Aorta (tissue), 5 donors: ENCODE data around the gene DNAJB13. TPM values are rescaled to one million over a fixed set of nuclear protein-coding genes. Genes with fewer than 3 reads are reported as not detected.

ENCODE experiments used
- ATAC-seq: fragments of 200-7000 bp; cut with Tn5 transposase; one replicate; pipeline ENCODE4 v1.9.1; 2022; ENCODE audit warnings: moderate library complexity; ENCODE audit not compliant: low FRiP score
- DNase-seq, 2 donors: peaks; one replicate each; pipeline ENCODE4 v3.0.0-alpha.2; 2020
- H3K27ac ChIP-seq, 2 donors: one replicate each; pipeline ENCODE4 v1.5.1; 2013; ENCODE audit warnings: low read length in 2 of 2, mild to moderate bottlenecking in 2 of 2, moderate library complexity in 2 of 2, control low read depth in 1 of 2, inconsistent platforms in 1 of 2, low read depth in 1 of 2
- H3K27me3 ChIP-seq, 2 donors: one replicate each; pipeline ENCODE4 v1.6.1; 2013; ENCODE audit warnings: control low read depth in 1 of 2, low read length in 1 of 2, mild to moderate bottlenecking in 1 of 2, moderate library complexity in 1 of 2; ENCODE audit not compliant: insufficient read depth in 2 of 2, control insufficient read depth in 1 of 2
- H3K36me3 ChIP-seq, 2 donors: one replicate each; pipeline ENCODE4 v1.6.1; 2013; ENCODE audit warnings: control low read depth in 1 of 2, low read length in 1 of 2, mild to moderate bottlenecking in 1 of 2; ENCODE audit not compliant: insufficient read depth in 2 of 2, control insufficient read depth in 1 of 2
- H3K4me1 ChIP-seq, 2 donors: one replicate each; pipeline ENCODE4 v1.6.1; 2013; ENCODE audit warnings: low read length in 2 of 2, control low read depth in 1 of 2, mild to moderate bottlenecking in 1 of 2, moderate library complexity in 1 of 2; ENCODE audit not compliant: insufficient read depth in 2 of 2, control insufficient read depth in 1 of 2
- H3K4me3 ChIP-seq, 2 donors: one replicate each; pipeline ENCODE4 v1.5.1; 2013; ENCODE audit warnings: low read length in 2 of 2, control low read depth in 1 of 2, mild to moderate bottlenecking in 1 of 2
- H3K9me3 ChIP-seq: one replicate; pipeline ENCODE4 v1.6.1; 2013; ENCODE audit warnings: mild to moderate bottlenecking, low read length; ENCODE audit not compliant: control insufficient read depth
- WGBS, 2 donors: extraction: QIAGEN DNeasy Blood & Tissue Kit; methylation state at CpG; one replicate each; pipeline ENCODE4 v1.1.7; 2013; 5-methylcytosine and 5-hydroxymethylcytosine counted together
- intact Hi-C, 2 donors: fragments of 100-400 bp; cut with DNase I; formaldehyde crosslinking; loops; one replicate each; pipeline versions ENCODE4 v1.14.2 to v1.15.0; 2022
- polyA plus RNA-seq, 2 donors: library from polyadenylated mRNA; stranded (reverse); fragments of 200-250 nt; gene quantifications; one replicate each; pipeline ENCODE4 v1.2.3, GENCODE V29; 2013
- total RNA-seq, 2 donors: library from RNA; stranded (reverse); fragmentation: NEBNext Ultra II Directional; extraction: Animal tissue kit (Norgen Biotek cat#: 25700); gene quantifications; one replicate each; pipeline ENCODE4 v1.2.1, GENCODE V29; 2021
- donor health status: healthy with polysubstance abuse.
- donor health status: Bipolar disorder and iron deficiency.
- donor health status: DM: no; HTN: no; CAD: no.
- donor health status: DM: no; HTN: no; CAD: no.
- donor health status: DM: yes; HTN: yes; CAD: no.

Gene DNAJB13
- total and polyA plus RNA-seq, 4 donors: not detected

DNA sequence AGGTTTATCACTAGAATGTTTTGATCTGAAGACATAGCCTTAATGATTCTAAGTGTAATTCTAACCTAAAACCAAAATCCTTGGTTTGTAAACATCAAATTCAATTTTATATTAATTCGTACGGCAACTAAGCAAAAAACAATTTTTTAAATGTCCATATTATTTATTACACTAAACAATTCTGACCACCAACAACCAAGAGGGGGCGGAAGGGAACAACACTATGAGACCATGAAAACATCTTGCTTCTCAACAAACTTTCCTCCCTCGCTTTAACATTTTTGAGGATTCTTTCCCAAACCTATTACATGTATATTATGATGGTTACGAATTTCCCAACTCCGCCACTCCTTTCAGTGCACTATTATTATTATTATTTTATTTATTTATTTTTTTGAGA is 38.3 kb downstream of the DNAJB13 start:
- no peak overlapping the region for H3K27ac ChIP-seq
- no peaks in the 10 kb centered on the region for H3K36me3 ChIP-seq
- H3K9me3 ChIP-seq: no peaks in the 10 kb centered on the region
- no peaks in the 10 kb centered on the region for H3K27me3 ChIP-seq
- H3K4me3 ChIP-seq: no peak overlapping the region
- intact Hi-C loops: no loop called here
- H3K4me1 ChIP-seq: no peaks in the 10 kb centered on the region
- ATAC-seq: no peak
- 92 to 95% methylated on average over 6 of the region's 6 CpGs for WGBS, 2 donors
- DNase-seq: no peak

DNA sequence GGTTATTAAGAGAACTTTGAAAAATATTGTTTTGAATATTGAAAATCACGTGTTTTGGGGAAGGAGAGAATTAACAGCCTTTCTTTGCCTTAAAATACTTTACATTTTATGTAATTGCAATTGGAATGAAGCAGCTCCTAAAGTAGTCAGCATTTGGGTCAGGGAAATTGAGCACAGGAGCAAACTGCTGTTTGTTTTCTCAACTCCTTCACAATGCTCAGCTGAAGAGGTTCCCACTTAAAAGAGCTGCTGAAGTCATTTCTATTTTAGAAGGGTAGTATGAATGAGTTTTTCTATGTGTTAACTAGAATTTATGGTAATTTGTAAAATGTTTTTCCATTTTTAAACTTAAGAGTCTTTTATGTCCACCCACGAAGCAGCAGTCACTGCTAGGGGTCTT is 39.9 kb downstream of the DNAJB13 start:
- no peaks in the 10 kb centered on the region for H3K36me3 ChIP-seq
- WGBS, 2 donors: 74 to 85% methylated on average over 2 of the region's 2 CpGs
- intact Hi-C loops: no loop called here
- H3K4me3 ChIP-seq: no peak overlapping the region
- no peaks in the 10 kb centered on the region for H3K9me3 ChIP-seq
- H3K27me3 ChIP-seq: no peaks in the 10 kb centered on the region
- ATAC-seq (no peak), DNase-seq (no peak)
- no peak overlapping the region for H3K27ac ChIP-seq
- no peaks in the 10 kb centered on the region for H3K4me1 ChIP-seq

DNA sequence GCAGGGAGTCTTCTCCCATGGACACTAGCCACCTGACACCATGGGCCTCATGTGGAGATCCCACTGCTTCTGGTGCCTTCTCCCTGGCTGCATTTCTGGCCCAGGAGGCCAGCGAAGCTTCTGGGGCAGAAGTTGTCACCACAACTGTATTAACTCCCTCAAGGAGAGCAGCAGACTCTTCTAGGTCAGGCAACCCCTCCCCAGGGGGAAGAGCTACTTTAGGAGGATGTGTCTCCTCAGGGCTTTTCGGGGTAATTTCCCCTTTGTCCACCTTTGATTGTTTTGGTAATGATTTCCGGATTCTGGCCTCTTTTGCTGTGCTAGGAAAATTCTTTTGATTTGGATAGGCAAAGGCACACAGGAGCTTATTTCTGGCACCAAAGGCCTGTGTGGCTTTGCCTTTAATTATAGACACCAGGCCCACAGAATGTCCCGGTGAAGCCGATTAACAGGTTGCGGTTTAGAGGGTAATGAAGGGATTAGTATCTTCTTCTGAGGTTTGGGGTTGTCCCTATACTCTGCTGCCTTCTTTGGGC is 40.7 kb downstream of the DNAJB13 start:
- DNase-seq (peak in 1 of 2 donors; percentile 17), ATAC-seq (no peak)
- intact Hi-C loops: no loop called here
- WGBS, 2 donors: 86 to 91% methylated on average over 6 of the region's 6 CpGs
- Histone ChIP-seq H3K36me3 (no peaks in the 10 kb centered on the region), H3K4me1 (no peaks in the 10 kb centered on the region), H3K4me3 (no peak overlapping the region), H3K27me3 (no peaks in the 10 kb centered on the region), H3K27ac (no peak overlapping the region), H3K9me3 (no peaks in the 10 kb centered on the region)

DNA sequence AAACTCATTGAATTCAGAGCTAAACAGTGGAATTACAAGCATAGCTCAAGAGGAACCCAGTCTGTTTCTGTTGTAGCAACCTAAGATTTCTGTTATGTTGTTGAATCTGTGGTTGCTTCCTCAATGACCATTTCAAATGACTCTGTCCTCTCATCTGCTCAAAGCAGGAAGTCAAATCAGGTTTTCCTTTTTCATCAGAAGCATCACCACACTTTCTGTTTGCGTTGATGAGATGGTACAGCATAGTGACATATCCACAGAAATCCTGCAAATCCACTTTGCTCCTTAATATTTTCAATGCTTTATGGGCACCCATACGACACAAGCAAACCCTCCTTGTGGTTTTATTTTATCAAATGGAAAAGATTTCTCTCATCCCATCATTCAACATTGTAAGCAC is 44.4 kb downstream of the DNAJB13 start:
- Histone ChIP-seq H3K36me3 (no peaks in the 10 kb centered on the region), H3K4me3 (no peak overlapping the region), H3K27me3 (no peaks in the 10 kb centered on the region), H3K9me3 (no peaks in the 10 kb centered on the region), H3K27ac (no peak overlapping the region), H3K4me1 (no peaks in the 10 kb centered on the region)
- DNase-seq: no peak
- 89 to 95% methylated on average over 2 of the region's 2 CpGs for WGBS, 2 donors
- peak; percentile 11 for ATAC-seq
- intact Hi-C loops: no loop called here

DNA sequence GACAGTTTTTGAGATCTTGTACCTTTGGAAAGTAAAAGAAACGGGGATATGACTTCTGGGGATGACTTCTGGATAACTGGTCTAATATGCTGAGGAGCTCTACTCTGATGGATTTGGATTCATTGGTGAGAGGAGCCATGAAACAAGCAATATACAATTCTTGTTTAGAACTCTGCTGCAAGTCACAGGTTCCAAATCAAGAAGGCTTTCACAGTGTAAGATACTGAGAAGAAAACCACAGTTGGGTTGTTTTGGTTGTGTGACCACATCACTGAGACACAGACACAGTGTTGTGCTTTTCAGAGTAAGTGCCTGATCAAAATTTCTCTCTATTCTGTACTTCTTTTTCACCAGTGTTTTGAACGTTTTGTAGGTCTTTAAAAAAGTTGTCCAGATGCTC is 44.9 kb downstream of the DNAJB13 start:
- Histone ChIP-seq H3K9me3 (no peaks in the 10 kb centered on the region), H3K27me3 (no peaks in the 10 kb centered on the region), H3K4me1 (no peaks in the 10 kb centered on the region), H3K4me3 (no peak overlapping the region), H3K36me3 (no peaks in the 10 kb centered on the region), H3K27ac (no peak overlapping the region)
- WGBS, 2 donors: 65% methylated on average over 2 of the region's 2 CpGs
- intact Hi-C loops: no loop called here
- ATAC-seq (no peak), DNase-seq (no peak)

DNA sequence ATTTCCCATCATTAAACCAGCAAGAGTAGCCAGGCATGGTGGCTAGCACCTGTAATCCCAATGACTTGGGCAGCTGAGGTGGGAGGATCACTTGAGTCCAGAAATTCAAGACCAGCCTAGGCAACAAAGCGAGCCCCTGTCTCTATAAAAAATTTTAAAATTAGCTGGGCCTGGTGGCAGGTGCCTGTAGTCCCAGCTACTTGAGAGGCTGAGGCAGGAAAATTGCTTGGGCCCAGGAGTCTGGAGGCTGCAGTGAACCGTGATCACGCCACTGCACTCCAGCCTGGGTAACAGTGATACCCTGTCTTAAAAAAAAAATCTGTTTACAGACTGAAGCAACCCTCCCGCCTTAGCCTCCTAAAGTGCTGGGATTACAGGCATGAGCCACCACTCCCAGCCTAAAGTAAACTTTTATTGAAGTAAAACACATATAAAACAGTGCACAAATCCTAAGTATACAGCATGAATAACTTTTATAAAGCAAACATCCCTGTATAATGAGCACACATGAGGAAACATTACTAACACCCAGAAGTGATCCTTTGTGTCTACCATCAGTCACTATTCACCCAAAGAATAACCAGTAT is 45.4 kb downstream of the DNAJB13 start:
- Histone ChIP-seq H3K27me3 (no peaks in the 10 kb centered on the region), H3K27ac (no peak overlapping the region), H3K36me3 (no peaks in the 10 kb centered on the region), H3K4me3 (no peak overlapping the region), H3K9me3 (no peaks in the 10 kb centered on the region), H3K4me1 (no peaks in the 10 kb centered on the region)
- ATAC-seq (no peak), DNase-seq (peak in 1 of 2 donors; percentile 4)
- WGBS, 2 donors: 92% methylated on average over 4 of the region's 4 CpGs
- intact Hi-C loops: no loop called here

DNA sequence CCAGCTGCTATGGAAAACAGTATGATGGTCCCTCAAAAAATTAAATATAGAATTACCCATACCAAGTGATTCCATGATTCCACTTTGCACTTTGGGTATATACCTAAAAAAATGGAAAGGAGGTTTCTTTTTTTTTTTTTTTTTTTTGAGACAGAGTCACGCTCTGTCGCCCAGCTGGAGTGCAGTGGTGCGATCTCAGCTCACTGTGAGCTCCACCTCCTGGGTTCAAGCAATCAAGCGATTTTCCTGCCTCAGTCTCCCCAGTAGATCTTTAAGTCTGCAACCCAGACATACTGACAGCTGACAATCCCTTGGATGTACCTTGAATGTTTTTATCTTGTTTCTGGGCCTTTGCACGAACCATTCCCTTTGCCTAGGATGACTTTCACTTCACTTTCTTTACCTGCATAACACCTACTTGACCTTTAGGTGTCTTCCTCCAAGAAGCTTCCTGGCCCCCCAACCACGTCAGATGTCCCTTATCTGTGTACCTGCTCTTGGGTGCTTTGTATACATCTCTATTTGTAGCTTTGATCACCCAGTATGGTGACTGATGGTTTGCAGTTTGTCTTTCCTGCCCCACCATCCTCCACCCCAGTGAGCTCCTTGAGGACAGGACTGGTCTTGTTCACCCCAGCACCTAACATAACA is 46.4 kb downstream of the DNAJB13 start:
- 86 to 89% methylated on average over 5 to 6 of the region's 6 CpGs for WGBS, 2 donors
- Histone ChIP-seq H3K27me3 (no peaks in the 10 kb centered on the region), H3K4me3 (no peak overlapping the region), H3K4me1 (no peaks in the 10 kb centered on the region), H3K9me3 (no peaks in the 10 kb centered on the region), H3K27ac (no peak overlapping the region), H3K36me3 (peaks cover 0 to 2% of the 10 kb centered on the region in 2 donors)
- no peak for ATAC-seq
- peak; percentile 3 to 28 for DNase-seq
- intact Hi-C loops: no loop called here

DNA sequence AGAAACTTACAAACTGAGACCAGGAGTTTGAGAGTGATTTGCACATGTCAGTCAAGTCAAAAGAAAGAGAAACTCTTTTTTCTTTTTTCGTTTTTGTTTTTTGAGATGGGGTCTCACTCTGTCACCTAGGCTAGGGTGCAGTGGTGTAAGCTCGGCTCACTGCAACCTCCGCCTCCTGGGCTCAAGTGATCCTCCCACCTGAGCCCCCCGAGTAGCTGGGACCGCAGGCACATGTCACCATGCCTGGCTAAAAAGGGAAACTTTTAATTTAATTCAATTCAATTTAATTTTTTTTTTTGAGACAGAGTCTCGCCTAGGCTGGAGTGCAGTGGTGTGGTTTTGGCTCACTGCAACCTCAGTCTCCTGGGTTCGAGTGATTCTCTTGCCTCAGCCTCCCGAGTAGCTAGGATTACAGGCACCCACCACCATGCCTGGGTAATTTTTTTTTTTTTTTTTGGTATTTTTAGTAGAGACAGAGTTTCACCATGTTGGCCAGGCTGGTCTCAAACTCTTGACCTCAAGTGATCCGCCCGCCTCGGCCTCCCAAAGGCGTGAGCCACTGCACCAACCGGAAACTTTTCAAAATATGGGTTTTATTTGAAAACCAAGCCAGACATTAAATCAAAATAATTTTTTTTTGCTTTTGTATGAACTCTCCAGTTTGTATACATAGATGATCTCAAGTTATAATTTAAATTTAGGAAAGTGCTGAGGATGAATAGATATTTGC is 48.2 kb downstream of the DNAJB13 start:
- H3K27me3 ChIP-seq: no peaks in the 10 kb centered on the region
- ATAC-seq: no peak
- 91 to 93% methylated on average over 13 of the region's 13 CpGs for WGBS, 2 donors
- no peak overlapping the region for H3K4me3 ChIP-seq
- no peaks in the 10 kb centered on the region for H3K9me3 ChIP-seq
- no peak overlapping the region for H3K27ac ChIP-seq
- intact Hi-C loops: no loop called here
- no peaks in the 10 kb centered on the region for H3K4me1 ChIP-seq
- DNase-seq: peak in 1 of 2 donors; percentile 50
- peaks cover 2 to 5% of the 10 kb centered on the region in 2 donors for H3K36me3 ChIP-seq
